OCI-LY3 (cell line): Measurements from ENCODE around the gene KDM2A.

ENCODE experiments used
- H2AFZ ChIP-seq: fragments of 200-600, 300-600 bp; shearing (Covaris generic); 2 replicates; pipeline ENCODE4 v1.6.0; 2014; ENCODE audit warnings: antibody characterized with exemption, low read depth, low read length
- H3K27ac ChIP-seq: fragments of 200-600, 300-600 bp; sonication (generic); 2 replicates; pipeline ENCODE4 v1.5.1; 2014; ENCODE audit warnings: mild to moderate bottlenecking, low read length, moderate library complexity, mixed read lengths
- H3K27me3 ChIP-seq: fragments of 200-600, 300-600 bp; sonication (generic); 2 replicates; pipeline ENCODE4 v1.6.1; 2014; ENCODE audit warnings: low read depth, low read length, mixed read lengths
- H3K36me3 ChIP-seq: fragments of 200-600, 300-600 bp; sonication (generic); replicated peaks from 2 replicates; pipeline ENCODE3; 2014; ENCODE audit warnings: low read depth, low read length, mixed read lengths
- H3K4me1 ChIP-seq: fragments of 300-600, 200-600 bp; sonication (generic); 2 replicates; pipeline ENCODE4 v1.6.1; 2014; ENCODE audit warnings: low read length, mixed read lengths
- H3K4me2 ChIP-seq: fragments of 200-600, 300-600 bp; sonication (generic); 2 replicates; pipeline ENCODE4 v1.6.1; 2014; ENCODE audit warnings: low read length, mixed read lengths
- H3K4me3 ChIP-seq: fragments of 300-600, 200-600 bp; sonication (generic); 2 replicates; pipeline ENCODE4 v1.5.1; 2014; ENCODE audit warnings: antibody characterized with exemption, mild to moderate bottlenecking, low read length, moderate library complexity
- H3K79me2 ChIP-seq: fragments of 300-600, 200-600 bp; shearing (Covaris generic); 2 replicates; pipeline ENCODE4 v1.6.1; 2014; ENCODE audit warnings: mild to moderate bottlenecking, low read length, mixed read lengths
- H3K9ac ChIP-seq: fragments of 300-600, 200-600 bp; shearing (Covaris generic); 2 replicates; pipeline ENCODE4 v1.6.0; 2014; ENCODE audit warnings: mild to moderate bottlenecking, low read length, moderate library complexity
- H3K9me3 ChIP-seq: fragments of 200-600, 300-600 bp; shearing (Covaris generic); 2 replicates; pipeline ENCODE4 v1.6.1; 2014; ENCODE audit warnings: low read length, mixed read lengths; ENCODE audit not compliant: insufficient read depth
- H4K20me1 ChIP-seq: fragments of 200-600, 300-600 bp; sonication (generic); 2 replicates; pipeline ENCODE4 v1.6.1; 2016; ENCODE audit warnings: low read length, mixed read lengths; ENCODE audit not compliant: insufficient read depth
- EZH2phosphoT487 ChIP-seq: fragments of 200-600 bp; shearing (Covaris generic); IDR thresholded peaks from 2 replicates; pipeline ENCODE4 v1.6.1; 2018; ENCODE audit warnings: antibody characterized with exemption, mixed run types, low read depth
- TF ChIP-seq, protein P1 (sequence below): fragments of 200-600, 300-600 bp; sonication (generic); IDR thresholded peaks from 2 replicates; pipeline ENCODE4 v1.5.1; 2014; ENCODE audit warnings: antibody characterized with exemption, low read length, low read depth

KDM2A gene

DNA sequence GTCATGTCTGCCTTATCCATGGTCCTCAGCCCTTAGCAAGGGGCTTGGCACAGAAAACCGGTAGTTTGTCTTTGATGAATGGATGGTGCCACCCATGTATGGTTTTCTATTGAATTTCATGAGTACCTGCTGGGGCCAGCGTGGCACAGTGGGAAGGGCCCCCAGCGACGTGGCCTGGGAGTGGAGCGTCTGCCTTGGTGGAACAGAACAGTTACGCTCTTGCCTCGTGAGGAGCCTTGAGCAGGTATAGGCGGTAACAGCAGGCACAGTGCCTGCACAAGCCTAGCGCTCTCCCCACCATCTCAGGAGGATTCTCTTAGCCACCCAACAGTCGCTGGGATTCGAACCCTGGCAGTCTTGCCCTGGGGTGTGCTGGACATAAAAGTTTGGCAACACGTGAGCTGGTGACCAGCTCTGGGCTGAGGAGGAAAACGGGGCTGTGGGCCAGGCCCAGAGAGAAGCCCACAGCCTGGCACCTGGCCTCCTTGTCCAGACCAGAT, 181.2 kb downstream of the KDM2A start:
- Histone ChIP-seq H3K9ac (no peak overlapping the region), H3K27me3 (no peaks in the 10 kb centered on the region), H4K20me1 (no peaks in the 10 kb centered on the region), H3K4me3 (no peak overlapping the region), H3K79me2 (no peaks in the 10 kb centered on the region; the same call in 1 of the 2 replicates), H3K36me3 (peaks cover 52% of the 10 kb centered on the region), H3K9me3 (peaks cover 9% of the 10 kb centered on the region; the same call in 1 of the 2 replicates), H3K4me2 (no peak overlapping the region), H3K4me1 (no peaks in the 10 kb centered on the region), H2AFZ (no peak overlapping the region), H3K27ac (no peak overlapping the region)
- TF ChIP-seq, protein P1, sequence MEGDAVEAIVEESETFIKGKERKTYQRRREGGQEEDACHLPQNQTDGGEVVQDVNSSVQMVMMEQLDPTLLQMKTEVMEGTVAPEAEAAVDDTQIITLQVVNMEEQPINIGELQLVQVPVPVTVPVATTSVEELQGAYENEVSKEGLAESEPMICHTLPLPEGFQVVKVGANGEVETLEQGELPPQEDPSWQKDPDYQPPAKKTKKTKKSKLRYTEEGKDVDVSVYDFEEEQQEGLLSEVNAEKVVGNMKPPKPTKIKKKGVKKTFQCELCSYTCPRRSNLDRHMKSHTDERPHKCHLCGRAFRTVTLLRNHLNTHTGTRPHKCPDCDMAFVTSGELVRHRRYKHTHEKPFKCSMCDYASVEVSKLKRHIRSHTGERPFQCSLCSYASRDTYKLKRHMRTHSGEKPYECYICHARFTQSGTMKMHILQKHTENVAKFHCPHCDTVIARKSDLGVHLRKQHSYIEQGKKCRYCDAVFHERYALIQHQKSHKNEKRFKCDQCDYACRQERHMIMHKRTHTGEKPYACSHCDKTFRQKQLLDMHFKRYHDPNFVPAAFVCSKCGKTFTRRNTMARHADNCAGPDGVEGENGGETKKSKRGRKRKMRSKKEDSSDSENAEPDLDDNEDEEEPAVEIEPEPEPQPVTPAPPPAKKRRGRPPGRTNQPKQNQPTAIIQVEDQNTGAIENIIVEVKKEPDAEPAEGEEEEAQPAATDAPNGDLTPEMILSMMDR = no peak
- no peak for TF ChIP-seq EZH2phosphoT487

DNA sequence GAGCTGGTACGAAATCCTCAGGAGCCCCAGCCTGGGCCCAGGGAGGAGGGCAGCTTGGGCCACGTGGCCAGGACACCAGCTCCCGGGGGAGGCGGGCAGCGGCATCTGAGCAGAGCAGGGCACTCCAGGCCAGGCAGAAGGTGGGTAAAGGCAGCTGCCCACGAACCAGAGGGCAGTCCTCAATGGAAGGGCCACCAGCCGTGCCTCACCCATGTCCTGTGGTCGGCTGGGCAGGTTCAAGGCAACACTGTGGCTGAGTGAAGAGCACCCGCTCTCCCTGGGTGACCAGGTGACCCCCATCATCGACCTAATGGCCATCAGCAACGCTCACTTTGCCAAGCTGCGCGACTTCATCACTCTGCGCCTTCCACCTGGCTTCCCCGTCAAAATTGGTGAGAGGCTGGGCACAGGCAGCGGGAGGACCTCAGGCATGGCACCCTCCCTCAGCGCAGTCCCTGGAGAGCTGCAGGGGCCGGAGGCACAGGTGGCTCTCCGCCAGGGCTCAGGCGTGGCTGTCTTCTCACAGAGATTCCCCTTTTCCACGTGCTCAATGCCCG, 181.8 kb downstream of the KDM2A start:
- peaks cover 4% of the 10 kb centered on the region; the same call in 1 of the 2 replicates for H3K9me3 ChIP-seq
- no peak overlapping the region for H3K4me2 ChIP-seq
- H3K27ac ChIP-seq = no peak overlapping the region
- H3K79me2 ChIP-seq = no peaks in the 10 kb centered on the region; the same call in 1 of the 2 replicates
- H3K9ac ChIP-seq = no peak overlapping the region
- H3K4me1 ChIP-seq = no peaks in the 10 kb centered on the region
- TF ChIP-seq, protein P1 = no peak
- TF ChIP-seq EZH2phosphoT487 = no peak
- no peaks in the 10 kb centered on the region for H4K20me1 ChIP-seq
- peaks cover 47% of the 10 kb centered on the region for H3K36me3 ChIP-seq
- H3K27me3 ChIP-seq = no peaks in the 10 kb centered on the region
- no peak overlapping the region for H3K4me3 ChIP-seq
- no peak overlapping the region for H2AFZ ChIP-seq

DNA sequence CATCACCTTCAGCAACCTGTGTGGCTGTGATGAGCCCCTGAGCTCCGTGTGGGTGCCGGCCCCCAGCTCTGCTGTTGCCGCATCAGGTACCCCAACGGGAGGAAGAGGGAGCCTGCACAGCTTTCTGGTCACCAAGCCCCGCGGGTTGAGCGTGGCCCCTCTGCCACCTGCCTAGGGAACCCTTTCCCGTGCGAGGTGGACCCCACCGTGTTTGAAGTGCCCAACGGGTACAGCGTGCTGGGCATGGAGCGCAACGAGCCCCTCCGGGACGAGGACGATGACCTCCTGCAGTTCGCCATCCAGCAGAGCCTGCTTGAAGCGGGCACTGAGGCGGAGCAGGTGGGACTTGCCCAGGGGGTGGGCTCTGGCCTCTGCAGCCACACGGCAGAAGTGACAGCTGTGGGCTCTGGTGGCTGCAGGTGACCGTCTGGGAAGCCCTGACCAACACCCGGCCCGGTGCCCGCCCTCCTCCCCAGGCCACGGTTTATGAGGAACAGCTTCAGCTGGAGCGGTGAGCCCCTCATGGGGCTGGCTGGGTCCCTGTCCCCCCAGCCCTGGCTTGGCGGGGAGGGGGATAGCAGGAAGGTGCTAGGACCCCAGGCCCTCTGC, 182.4 kb downstream of the KDM2A start:
- Histone ChIP-seq H3K4me1 (no peaks in the 10 kb centered on the region), H3K4me2 (no peak overlapping the region), H3K9me3 (no peaks in the 10 kb centered on the region), H3K36me3 (peaks cover 41% of the 10 kb centered on the region), H3K27me3 (no peaks in the 10 kb centered on the region), H3K9ac (no peak overlapping the region), H4K20me1 (no peaks in the 10 kb centered on the region), H3K79me2 (no peaks in the 10 kb centered on the region), H2AFZ (no peak overlapping the region), H3K4me3 (no peak overlapping the region), H3K27ac (no peak overlapping the region)
- TF ChIP-seq, protein P1 = no peak
- no peak for TF ChIP-seq EZH2phosphoT487

DNA sequence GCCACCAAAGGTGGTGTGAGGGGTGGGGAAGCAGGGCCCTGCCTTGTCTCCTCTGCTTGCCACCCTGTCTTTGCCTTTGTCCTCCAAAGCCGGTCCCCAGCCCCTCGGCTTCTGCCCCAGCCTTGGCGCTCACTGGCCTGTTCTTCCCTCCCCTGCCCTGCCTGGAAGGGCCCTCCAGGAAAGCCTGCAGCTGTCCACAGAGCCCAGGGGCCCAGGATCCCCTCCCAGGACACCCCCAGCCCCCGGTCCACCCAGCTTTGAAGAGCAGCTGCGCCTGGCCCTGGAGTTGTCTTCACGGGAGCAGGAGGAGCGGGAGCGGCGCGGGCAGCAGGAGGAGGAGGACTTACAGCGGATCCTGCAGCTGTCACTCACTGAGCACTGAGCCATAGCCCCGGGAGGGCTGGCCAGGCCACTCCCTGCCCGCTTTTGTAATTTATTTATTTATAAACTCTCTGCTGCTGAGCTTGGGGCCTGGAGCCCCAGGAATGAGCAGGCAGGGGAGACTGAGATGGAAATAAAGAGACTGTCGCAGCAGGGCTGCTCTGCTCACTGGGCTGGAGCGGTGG, 183.0 kb downstream of the KDM2A start:
- H2AFZ ChIP-seq = no peak overlapping the region
- no peaks in the 10 kb centered on the region for H3K79me2 ChIP-seq
- TF ChIP-seq EZH2phosphoT487 = no peak
- TF ChIP-seq, protein P1 = no peak
- no peak overlapping the region for H3K4me3 ChIP-seq
- no peak overlapping the region for H3K27ac ChIP-seq
- peaks cover 35% of the 10 kb centered on the region for H3K36me3 ChIP-seq
- no peak overlapping the region for H3K4me2 ChIP-seq
- no peak overlapping the region for H3K9ac ChIP-seq
- no peaks in the 10 kb centered on the region for H3K27me3 ChIP-seq
- H3K9me3 ChIP-seq = no peaks in the 10 kb centered on the region
- no peaks in the 10 kb centered on the region for H4K20me1 ChIP-seq
- H3K4me1 ChIP-seq = no peaks in the 10 kb centered on the region
